Neural cell (in vitro differentiated cells): ENCODE results near the gene IP6K3. TPM values are rescaled to one million over a fixed set of nuclear protein-coding genes. Genes with fewer than 3 reads are reported as not detected.

Experiments
- H2AFZ ChIP-seq: fragments of 200-600, 300-800 bp; sonication (generic), shearing (Covaris generic); 2 replicates; pipeline ENCODE4 v1.6.0; 2014; ENCODE audit warnings: low read depth, mild to moderate bottlenecking, antibody characterized with exemption, low read length, moderate library complexity
- H3F3A ChIP-seq: fragments of 200-600 bp; shearing (Covaris generic); 2 replicates; pipeline ENCODE4 v1.6.1; 2016; ENCODE audit warnings: mild to moderate bottlenecking, moderate library complexity, mixed read lengths, antibody characterized with exemption, low read length; ENCODE audit not compliant: insufficient read depth, poor library complexity, severe bottlenecking
- H3K27ac ChIP-seq: fragments of 200-600, 300-800 bp; sonication (generic), shearing (Covaris generic); 2 replicates; pipeline ENCODE4 v1.5.1; 2014; ENCODE audit warnings: mild to moderate bottlenecking, low read length, moderate library complexity
- H3K27me3 ChIP-seq: fragments of 300-800, 200-600 bp; sonication (generic), shearing (Covaris generic); 2 replicates; pipeline ENCODE4 v1.6.0; 2014; ENCODE audit warnings: mild to moderate bottlenecking, low read depth, low read length, moderate library complexity; ENCODE audit not compliant: insufficient read depth
- H3K36me3 ChIP-seq: fragments of 300-800, 200-600 bp; sonication (generic), shearing (Covaris generic); 2 replicates; pipeline ENCODE4 v1.5.1; 2014; ENCODE audit warnings: mild to moderate bottlenecking, antibody characterized with exemption, low read length, moderate library complexity; ENCODE audit not compliant: insufficient read depth
- H3K4me2 ChIP-seq: fragments of 300-800, 200-600 bp; sonication (generic), shearing (Covaris generic); 2 replicates; pipeline ENCODE4 v1.6.0; 2014; ENCODE audit warnings: mild to moderate bottlenecking, low read length
- H3K4me3 ChIP-seq: fragments of 300-800, 200-600 bp; sonication (generic), shearing (Covaris generic); 2 replicates; pipeline ENCODE4 v1.5.1; 2014; ENCODE audit warnings: mild to moderate bottlenecking, low read length, moderate library complexity
- H3K79me2 ChIP-seq: fragments of 200-600 bp; shearing (Covaris generic); replicated peaks from 2 replicates; pipeline ENCODE4 v1.6.0; 2014; ENCODE audit warnings: mild to moderate bottlenecking, low read length, moderate library complexity; ENCODE audit not compliant: insufficient read depth
- H3K9ac ChIP-seq: fragments of 300-800, 200-600 bp; sonication (generic), shearing (Covaris generic); 2 replicates; pipeline ENCODE4 v1.6.1; 2016; ENCODE audit warnings: mild to moderate bottlenecking, low read length, mixed read lengths
- H3K9me2 ChIP-seq: fragments of 200-600 bp; shearing (Covaris generic); 2 replicates; pipeline ENCODE4 v1.6.1; 2016; ENCODE audit warnings: mild to moderate bottlenecking, low read length, mixed read lengths; ENCODE audit not compliant: insufficient read depth
- H3K9me3 ChIP-seq: fragments of 200-600, 300-800 bp; sonication (generic), shearing (Covaris generic); 2 replicates; pipeline ENCODE4 v1.6.1; 2016; ENCODE audit warnings: mild to moderate bottlenecking, mixed run types, low read length, moderate library complexity, mixed read lengths
- H4K20me1 ChIP-seq: fragments of 200-600 bp; shearing (Covaris generic); 2 replicates; pipeline ENCODE4 v1.6.1; 2016; ENCODE audit warnings: mild to moderate bottlenecking, mixed run types; ENCODE audit not compliant: insufficient read depth
- CTCF ChIP-seq: fragments of 450-650 bp; IDR thresholded peaks from 2 replicates; pipeline ENCODE4 v1.5.1; 2014; ENCODE audit warnings: antibody characterized with exemption, mild to moderate bottlenecking, moderate library complexity; ENCODE audit not compliant: poor library complexity, severe bottlenecking
- EP300 ChIP-seq: fragments of 450-650 bp; conservative IDR thresholded peaks from 2 replicates; pipeline ENCODE4 v1.6.1; 2014; ENCODE audit warnings: antibody characterized with exemption, mild to moderate bottlenecking, moderate library complexity; ENCODE audit not compliant: poor library complexity, severe bottlenecking
- EZH2 ChIP-seq: fragments of 200-600, 300-800 bp; shearing (Covaris generic), sonication (generic); IDR thresholded peaks from 2 replicates; pipeline ENCODE4 v1.6.1; 2014; ENCODE audit warnings: antibody characterized with exemption, low read length, borderline replicate concordance, mild to moderate bottlenecking; ENCODE audit not compliant: insufficient read depth, poor library complexity, severe bottlenecking
- MXI1 ChIP-seq: fragments of 450-650 bp; conservative IDR thresholded peaks from 2 replicates; pipeline ENCODE4 v1.6.1; 2014; ENCODE audit warnings: antibody characterized with exemption, mild to moderate bottlenecking; ENCODE audit not compliant: poor library complexity, severe bottlenecking
- POLR2AphosphoS5 ChIP-seq: IDR thresholded peaks from 2 replicates; pipeline ENCODE4 v1.6.1; 2012
- RAD21 ChIP-seq: fragments of 450-650 bp; conservative IDR thresholded peaks from 2 replicates; pipeline ENCODE4 v1.6.1; 2014; ENCODE audit warnings: antibody characterized with exemption, mild to moderate bottlenecking, moderate library complexity
- REST ChIP-seq: IDR thresholded peaks from 2 replicates; pipeline ENCODE4 v1.6.1; 2012; ENCODE audit warnings: borderline replicate concordance
- SMC3 ChIP-seq: fragments of 450-650 bp; conservative IDR thresholded peaks from 2 replicates; pipeline ENCODE4 v1.6.1; 2014; ENCODE audit warnings: antibody characterized with exemption, mild to moderate bottlenecking, moderate library complexity; ENCODE audit not compliant: poor library complexity
- TAF1 ChIP-seq: IDR thresholded peaks from 2 replicates; pipeline ENCODE4 v1.6.1; 2012; ENCODE audit warnings: low read depth
- polyA plus RNA-seq: library from polyadenylated mRNA; depleted of rRNA; stranded (reverse); fragments of >200 nt; gene quantifications from 2 replicates; pipeline ENCODE4 v1.2.3, GENCODE V29; 2014

Gene IP6K3
- polyA plus RNA-seq, 1 donor from 2014 or later = not detected

GRCh38 chr6:33691456-33692077 is 55.1 kb downstream of the IP6K3 start:
- no peaks in the 10 kb centered on the region for H3K9me3 ChIP-seq
- no peak overlapping the region for H2AFZ ChIP-seq
- no peak overlapping the region for H3K4me2 ChIP-seq
- no peak overlapping the region for H3K4me3 ChIP-seq
- H3F3A ChIP-seq = no peaks in the 10 kb centered on the region
- H4K20me1 ChIP-seq = no peaks in the 10 kb centered on the region
- H3K36me3 ChIP-seq = no peaks in the 10 kb centered on the region
- H3K27ac ChIP-seq = no peak overlapping the region
- no peaks in the 10 kb centered on the region for H3K27me3 ChIP-seq
- TF ChIP-seq REST = no peak
- TF ChIP-seq EZH2 = no peak
- no peak for TF ChIP-seq EP300
- no peak for TF ChIP-seq RAD21
- no peak for TF ChIP-seq TAF1
- TF ChIP-seq POLR2AphosphoS5 = no peak
- no peak for TF ChIP-seq MXI1
- TF ChIP-seq SMC3 = no peak
- TF ChIP-seq CTCF = no peak
- no peaks in the 10 kb centered on the region for H3K9me2 ChIP-seq
- H3K9ac ChIP-seq = no peak overlapping the region
- H3K79me2 ChIP-seq = no peaks in the 10 kb centered on the region

- no peaks in the 10 kb centered on the region for H4K20me1 ChIP-seq
- H3K27ac ChIP-seq = no peak overlapping the region
- no peaks in the 10 kb centered on the region for H3K9me2 ChIP-seq
- no peak overlapping the region for H3K9ac ChIP-seq
- H3K4me2 ChIP-seq = no peak overlapping the region
- no peaks in the 10 kb centered on the region for H3F3A ChIP-seq
- no peaks in the 10 kb centered on the region for H3K27me3 ChIP-seq
- no peaks in the 10 kb centered on the region for H3K9me3 ChIP-seq
- no peaks in the 10 kb centered on the region for H3K79me2 ChIP-seq
- TF ChIP-seq EP300 (no peak), CTCF (no peak), TAF1 (no peak), MXI1 (no peak), EZH2 (no peak), SMC3 (no peak), POLR2AphosphoS5 (no peak), RAD21 (no peak), REST (no peak)
- no peaks in the 10 kb centered on the region for H3K36me3 ChIP-seq
- no peak overlapping the region for H3K4me3 ChIP-seq
- no peak overlapping the region for H2AFZ ChIP-seq
Measured at GRCh38 chr6:33690766-33691165, 55.9 kb downstream of the IP6K3 start.
